IPS-NIHi7 (cell line): ENCODE data around the gene PARK7.

Experiments used
- DNase-seq: peaks from one replicate; pipeline ENCODE4 v3.0.0; 2012; ENCODE audit warnings: mixed read lengths; ENCODE audit errors: extremely low spot score

The PARK7 gene

GRCh38 chr1:8010080-8010664 is 48.7 kb downstream of the PARK7 start:
- DNase-seq = no peak

GRCh38 chr1:8011016-8011415 is 49.5 kb downstream of the PARK7 start:
- DNase-seq = no peak

GRCh38 chr1:8011923-8012858 is 50.7 kb downstream of the PARK7 start:
- DNase-seq = no peak

GRCh38 chr1:8012955-8013354 is 51.4 kb downstream of the PARK7 start:
- DNase-seq = no peak

- DNase-seq = no peak
Observed at GRCh38 chr1:8013399-8013798, 51.9 kb downstream of the PARK7 start.

GRCh38 chr1:8013800-8014199 is 52.3 kb downstream of the PARK7 start:
- no peak for DNase-seq

GRCh38 chr1:8014381-8014988 is 53.0 kb downstream of the PARK7 start:
- DNase-seq = no peak

GRCh38 chr1:8015036-8015808 is 53.7 kb downstream of the PARK7 start:
- DNase-seq = peak; percentile 40

- DNase-seq = no peak
Observed at GRCh38 chr1:8015809-8016165, 54.3 kb downstream of the PARK7 start.

GRCh38 chr1:8016210-8016894 is 54.8 kb downstream of the PARK7 start:
- DNase-seq = no peak

- DNase-seq = no peak
Observed at GRCh38 chr1:8016895-8017241, 55.4 kb downstream of the PARK7 start.

GRCh38 chr1:8017495-8018197 is 56.1 kb downstream of the PARK7 start:
- no peak for DNase-seq

GRCh38 chr1:8018492-8019228 is 57.1 kb downstream of the PARK7 start:
- DNase-seq = no peak

- DNase-seq = no peak
Observed at GRCh38 chr1:8019229-8019620, 57.7 kb downstream of the PARK7 start.

GRCh38 chr1:8020032-8020431 is 58.5 kb downstream of the PARK7 start:
- DNase-seq = no peak

- no peak for DNase-seq
Observed at GRCh38 chr1:8021676-8022266, 60.3 kb downstream of the PARK7 start.

- DNase-seq = no peak
Observed at GRCh38 chr1:8022395-8023286, 61.1 kb downstream of the PARK7 start.

GRCh38 chr1:8023287-8023994 is 61.9 kb downstream of the PARK7 start:
- no peak for DNase-seq
